ENCODE measurements around the gene MICU1.

- TF ChIP-seq POLR2A (IDR thresholded peaks at IDR 0.05) (no peak), CTCF (IDR thresholded peaks at IDR 0.05) (peak in 2 of 7 experiments; percentile 20 to 29), POLR2AphosphoS5 (IDR thresholded peaks at IDR 0.05) (peak; percentile 94 to 97 (median 94))
Measured at GRCh38 chr10:72334825-72335393, 291.0 kb downstream of the MICU1 start.
